Measurements from ENCODE around the gene ACTR5.
"Not testable (repeated sequence)": the region's sequence is repeated elsewhere in the genome, so short reads cannot be mapped to it uniquely, and the experiment has no call there.

The ACTR5 gene

DNA sequence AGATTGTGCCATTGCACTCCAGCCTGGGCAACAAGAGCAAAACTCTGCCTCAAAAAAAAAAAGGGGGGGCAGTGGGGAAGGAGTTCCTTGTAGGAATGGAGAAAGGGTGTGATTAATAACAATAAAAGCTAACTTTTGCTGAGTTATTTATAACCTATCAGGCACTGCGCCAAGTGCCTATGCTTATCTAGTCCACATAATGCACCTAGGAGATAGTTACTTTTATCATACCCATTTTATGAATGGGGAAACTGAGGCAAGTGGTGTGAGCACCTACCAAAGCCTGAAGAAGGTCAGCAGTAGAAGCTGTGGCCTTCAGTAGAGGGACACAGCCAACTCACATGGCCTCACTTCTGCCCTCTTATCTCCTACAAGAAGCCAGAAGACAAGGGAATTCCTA, 43.7 kb downstream of the ACTR5 start:
- TF ChIP-seq, protein P1, sequence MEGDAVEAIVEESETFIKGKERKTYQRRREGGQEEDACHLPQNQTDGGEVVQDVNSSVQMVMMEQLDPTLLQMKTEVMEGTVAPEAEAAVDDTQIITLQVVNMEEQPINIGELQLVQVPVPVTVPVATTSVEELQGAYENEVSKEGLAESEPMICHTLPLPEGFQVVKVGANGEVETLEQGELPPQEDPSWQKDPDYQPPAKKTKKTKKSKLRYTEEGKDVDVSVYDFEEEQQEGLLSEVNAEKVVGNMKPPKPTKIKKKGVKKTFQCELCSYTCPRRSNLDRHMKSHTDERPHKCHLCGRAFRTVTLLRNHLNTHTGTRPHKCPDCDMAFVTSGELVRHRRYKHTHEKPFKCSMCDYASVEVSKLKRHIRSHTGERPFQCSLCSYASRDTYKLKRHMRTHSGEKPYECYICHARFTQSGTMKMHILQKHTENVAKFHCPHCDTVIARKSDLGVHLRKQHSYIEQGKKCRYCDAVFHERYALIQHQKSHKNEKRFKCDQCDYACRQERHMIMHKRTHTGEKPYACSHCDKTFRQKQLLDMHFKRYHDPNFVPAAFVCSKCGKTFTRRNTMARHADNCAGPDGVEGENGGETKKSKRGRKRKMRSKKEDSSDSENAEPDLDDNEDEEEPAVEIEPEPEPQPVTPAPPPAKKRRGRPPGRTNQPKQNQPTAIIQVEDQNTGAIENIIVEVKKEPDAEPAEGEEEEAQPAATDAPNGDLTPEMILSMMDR (IDR thresholded peaks at IDR 0.05; ENCODE audit: low read depth, low read length), result no peak

DNA sequence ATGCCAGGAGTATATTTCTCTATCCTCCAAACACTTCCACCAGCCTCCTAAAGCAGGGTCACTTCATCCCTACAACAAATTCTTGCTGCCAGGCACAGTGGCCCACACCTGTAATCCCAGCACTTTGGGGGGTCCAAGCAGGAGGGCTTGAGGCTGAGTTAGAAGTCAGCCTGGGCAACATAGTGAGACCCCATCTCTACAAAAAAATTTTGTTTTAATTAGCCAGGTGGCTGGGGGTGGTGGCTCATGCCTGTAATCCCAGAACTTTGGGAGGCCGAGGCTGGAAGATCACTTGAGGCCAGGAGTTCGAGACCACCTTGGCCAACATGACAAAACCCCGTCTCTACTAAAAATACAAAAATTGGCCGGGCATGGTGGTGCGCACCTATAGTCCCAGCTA, 45.8 kb downstream of the ACTR5 start:
- H3K4me3 ChIP-seq (ENCODE audit: low read depth, low read length), result not testable (repeated sequence)

More for the DNA sequence above, 43.7 kb downstream of the ACTR5 start:
- no peak overlapping the region for H3K4me3 ChIP-seq (ENCODE audit: low read depth, low read length)

DNA sequence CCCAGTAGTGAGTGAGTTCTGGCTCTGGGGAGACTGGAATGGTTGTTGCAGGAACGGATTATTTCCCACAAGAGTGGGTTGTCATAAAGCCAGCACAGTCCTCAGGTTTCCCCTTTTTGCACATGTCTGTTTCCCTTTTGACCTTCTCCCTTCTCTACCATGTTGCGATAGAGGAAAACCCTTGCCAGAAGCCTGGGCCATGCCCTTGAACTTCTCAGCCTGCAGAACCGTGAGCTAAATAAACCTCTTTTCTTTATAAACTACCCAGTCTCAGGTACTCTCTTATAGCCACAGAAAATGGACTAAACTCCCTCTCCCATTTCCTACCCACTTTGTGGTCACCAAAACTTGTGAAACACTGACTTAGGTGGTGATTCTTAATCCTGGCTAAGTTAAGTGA, 50.0 kb downstream of the ACTR5 start:
- no peak overlapping the region for H3K4me3 ChIP-seq (ENCODE audit: low read depth, low read length)
- TF ChIP-seq, protein P1 (IDR thresholded peaks at IDR 0.05; ENCODE audit: low read depth, low read length), result no peak

DNA sequence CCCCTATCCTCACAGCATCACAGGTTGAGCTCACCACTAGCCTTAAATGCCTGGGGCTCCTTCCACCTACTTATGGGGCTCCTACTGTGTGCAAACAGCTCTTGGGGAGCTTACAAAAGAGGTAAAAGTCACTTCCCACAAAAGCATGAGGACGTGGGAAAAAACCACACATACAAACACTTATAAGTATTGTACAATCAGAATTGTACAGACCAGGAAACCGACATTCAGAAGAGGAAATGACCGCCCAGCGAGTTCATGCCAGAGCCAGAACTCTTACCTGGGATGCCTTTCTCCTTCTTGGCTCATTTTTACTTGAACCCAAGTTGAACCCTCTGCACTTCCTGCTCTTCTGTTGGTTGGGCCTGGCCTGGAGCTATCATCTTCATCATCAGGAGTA, 50.9 kb downstream of the ACTR5 start:
- TF ChIP-seq, protein P1 (IDR thresholded peaks at IDR 0.05; ENCODE audit: low read depth, low read length), result no peak
- no peak overlapping the region for H3K4me3 ChIP-seq (ENCODE audit: low read depth, low read length)

DNA sequence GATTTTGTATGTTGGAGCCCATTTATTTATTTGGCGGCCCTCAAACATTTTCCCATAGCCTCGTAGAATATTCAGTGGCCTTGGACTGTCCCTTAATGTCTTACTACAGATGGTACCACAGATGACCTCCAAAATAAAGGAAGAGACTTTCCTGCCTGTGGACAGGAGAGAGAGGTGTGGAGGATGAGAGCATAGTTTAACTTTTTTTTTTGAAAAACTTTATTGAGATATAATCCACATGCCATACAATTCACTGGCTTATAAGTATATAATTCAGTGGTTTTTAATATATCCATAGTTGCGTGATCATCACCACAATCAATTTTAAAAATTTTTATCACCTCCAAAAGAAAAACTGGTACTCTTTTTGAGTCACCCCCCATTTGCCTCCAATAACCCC, 52.6 kb downstream of the ACTR5 start:
- TF ChIP-seq, protein P1 (IDR thresholded peaks at IDR 0.05; ENCODE audit: low read depth, low read length), result no peak
- H3K4me3 ChIP-seq (ENCODE audit: low read depth, low read length), result no peak overlapping the region

DNA sequence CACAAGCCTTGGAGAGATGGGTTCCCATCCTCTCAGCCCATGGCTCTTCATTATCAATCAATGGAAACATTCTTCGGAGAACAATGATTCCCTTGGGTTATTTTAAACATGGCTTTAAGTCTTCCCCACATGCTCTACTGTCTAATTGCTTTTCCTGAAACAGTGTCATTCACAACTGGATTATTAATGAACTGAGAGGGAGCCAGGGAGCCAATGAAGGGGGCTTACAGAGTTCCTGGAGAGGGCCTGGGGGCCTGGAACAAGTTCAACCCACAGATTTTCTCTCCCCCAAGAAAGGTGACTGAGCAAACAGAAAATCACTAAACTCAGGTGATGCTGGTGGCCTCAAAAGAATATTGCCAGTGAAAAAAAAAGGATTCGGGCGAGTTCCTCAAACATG, 56.0 kb downstream of the ACTR5 start:
- TF ChIP-seq, protein P1 (IDR thresholded peaks at IDR 0.05; ENCODE audit: low read depth, low read length), result no peak
- no peak overlapping the region for H3K4me3 ChIP-seq (ENCODE audit: low read depth, low read length)

DNA sequence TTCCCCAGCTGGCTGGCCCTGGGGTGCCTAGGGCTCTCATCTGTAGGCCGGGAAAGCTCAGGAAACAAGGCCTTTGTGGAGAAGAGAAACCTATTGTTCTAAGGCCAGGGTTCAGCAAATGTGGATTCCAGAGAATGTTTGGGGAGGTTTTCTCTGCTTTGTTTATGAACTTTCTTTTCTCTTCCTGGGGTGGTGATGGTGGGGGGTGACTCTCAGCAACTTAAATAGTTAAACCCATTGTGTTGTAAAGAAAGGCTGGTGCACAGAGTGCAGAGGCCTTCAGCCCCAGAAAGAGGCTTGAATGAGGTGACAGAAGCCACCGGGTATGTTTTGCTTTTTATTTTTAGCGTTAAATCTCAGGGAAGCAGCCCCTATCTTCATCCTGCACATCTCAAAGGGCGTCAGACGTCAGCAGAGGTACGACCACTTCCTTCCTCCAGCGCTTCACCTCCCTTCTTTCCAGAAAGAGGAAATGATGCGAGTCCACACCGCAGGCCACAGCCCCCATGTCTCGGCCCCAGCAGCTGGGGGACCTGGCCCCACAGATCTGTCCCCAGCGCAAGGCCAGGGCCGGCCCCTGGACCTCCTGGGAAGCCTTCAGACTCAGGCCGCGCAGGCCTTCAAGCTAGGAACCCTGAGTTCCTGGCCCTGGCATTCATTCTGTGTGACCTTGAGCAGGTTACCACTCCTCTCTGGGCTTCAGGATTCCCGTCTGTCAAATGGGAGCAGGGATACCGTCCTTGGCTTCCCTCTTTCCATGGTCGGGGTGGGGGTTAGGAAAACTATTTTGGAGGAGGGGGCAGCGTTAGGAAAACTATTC, 56.6 kb downstream of the ACTR5 start:
- H3K4me3 ChIP-seq (ENCODE audit: low read depth, low read length), result no peak overlapping the region
- TF ChIP-seq, protein P1 (IDR thresholded peaks at IDR 0.05; ENCODE audit: low read depth, low read length), result no peak
